GM19328 (cell line): ENCODE measurements around the gene PLD1.
"Not testable (repeated sequence)": the region's sequence is repeated elsewhere in the genome, so short reads cannot be mapped to it uniquely, and the experiment has no call there.

ENCODE experiments used
- ATAC-seq: cut with Tn5 transposase; IDR thresholded peaks from one replicate; pipeline ENCODE4 v1.9.1; 2021; ENCODE audit warnings: mild to moderate bottlenecking, moderate library complexity; ENCODE audit not compliant: unreplicated experiment

PLD1 gene

GRCh38 chr3:171821044-171821443 is 10.8 kb upstream of the PLD1 start:
- ATAC-seq, result no peak

DNA sequence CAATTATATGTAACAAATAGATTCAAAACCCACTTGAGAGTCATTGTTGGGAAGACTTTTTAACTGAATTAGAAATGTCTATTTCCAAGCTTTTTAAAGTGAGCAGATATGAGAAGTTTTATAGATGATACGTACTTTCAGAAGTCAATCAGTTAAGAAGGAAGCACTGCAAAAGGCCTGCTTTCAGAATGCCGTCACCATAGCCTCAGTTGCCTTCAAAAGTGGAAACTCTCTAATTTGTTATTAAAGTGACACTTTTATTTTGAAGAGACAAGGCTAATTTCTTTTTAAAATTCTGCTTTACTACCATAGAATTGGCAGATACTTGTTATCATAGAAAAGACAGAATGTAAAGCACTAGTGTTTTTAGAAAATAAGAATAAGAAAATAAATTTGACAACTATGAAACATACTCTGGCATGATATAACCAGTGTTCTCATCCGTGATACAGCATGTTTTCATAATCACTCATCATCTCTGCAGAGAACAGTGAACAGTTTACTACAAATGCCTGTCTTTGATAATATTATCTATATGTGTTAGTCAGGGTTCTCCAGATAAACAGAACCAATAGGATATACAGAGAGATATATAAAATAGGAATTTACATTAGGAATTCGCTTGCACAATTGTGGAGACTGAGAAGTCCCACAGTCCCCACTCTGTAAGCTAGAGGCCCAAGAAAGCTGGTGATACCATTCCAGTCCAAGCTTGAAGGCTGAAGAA is 7.0 kb upstream of the PLD1 start:
- ATAC-seq, result no peak

- no peak for ATAC-seq
These were observed 5.8 kb upstream of the PLD1 start for GRCh38 chr3:171815973-171816595.

DNA sequence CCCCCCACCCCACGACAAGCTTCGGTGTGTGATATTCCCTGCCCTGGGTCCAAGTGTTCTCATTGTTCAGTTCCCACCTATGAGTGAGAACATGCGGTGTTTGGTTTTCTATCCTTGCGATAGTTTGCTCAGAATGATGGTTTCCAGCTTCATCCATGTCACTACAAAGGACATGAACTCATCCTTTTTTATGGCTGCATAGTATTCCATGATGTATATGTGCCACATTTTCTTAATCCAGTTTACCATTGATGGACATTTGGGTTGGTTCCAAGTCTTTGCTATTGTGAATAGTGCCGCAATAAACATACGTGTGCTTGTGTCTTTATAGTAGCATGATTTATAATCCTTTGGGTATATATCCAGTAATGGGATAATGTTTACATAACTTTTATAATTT is 4.4 kb upstream of the PLD1 start:
- not testable (repeated sequence) for ATAC-seq

DNA sequence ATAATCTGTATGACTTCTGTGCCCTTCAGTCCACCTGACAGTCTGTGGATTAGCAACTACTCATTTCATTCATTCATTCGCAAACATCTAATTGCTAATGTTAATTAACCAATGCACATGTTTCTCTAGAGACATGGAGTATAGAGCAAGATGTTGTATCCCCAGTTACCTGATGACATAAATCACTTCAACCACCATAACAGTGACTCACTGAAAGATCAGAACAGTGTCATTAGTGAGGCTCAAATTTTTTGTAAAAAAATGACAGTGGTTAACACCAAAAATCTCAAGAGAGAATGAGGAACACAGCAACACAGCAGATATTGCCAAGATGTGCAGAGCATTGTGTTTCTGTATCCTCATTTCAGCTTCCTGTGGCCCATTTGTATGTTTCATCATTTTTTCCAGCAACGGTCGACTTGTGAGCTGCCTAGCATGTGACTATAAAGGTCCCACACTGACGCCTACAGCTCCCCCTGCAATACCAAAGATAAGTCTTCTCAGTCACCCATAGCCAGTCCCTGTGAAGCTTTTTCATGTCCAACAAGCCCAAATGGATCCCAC is 3.7 kb upstream of the PLD1 start:
- no peak for ATAC-seq

DNA sequence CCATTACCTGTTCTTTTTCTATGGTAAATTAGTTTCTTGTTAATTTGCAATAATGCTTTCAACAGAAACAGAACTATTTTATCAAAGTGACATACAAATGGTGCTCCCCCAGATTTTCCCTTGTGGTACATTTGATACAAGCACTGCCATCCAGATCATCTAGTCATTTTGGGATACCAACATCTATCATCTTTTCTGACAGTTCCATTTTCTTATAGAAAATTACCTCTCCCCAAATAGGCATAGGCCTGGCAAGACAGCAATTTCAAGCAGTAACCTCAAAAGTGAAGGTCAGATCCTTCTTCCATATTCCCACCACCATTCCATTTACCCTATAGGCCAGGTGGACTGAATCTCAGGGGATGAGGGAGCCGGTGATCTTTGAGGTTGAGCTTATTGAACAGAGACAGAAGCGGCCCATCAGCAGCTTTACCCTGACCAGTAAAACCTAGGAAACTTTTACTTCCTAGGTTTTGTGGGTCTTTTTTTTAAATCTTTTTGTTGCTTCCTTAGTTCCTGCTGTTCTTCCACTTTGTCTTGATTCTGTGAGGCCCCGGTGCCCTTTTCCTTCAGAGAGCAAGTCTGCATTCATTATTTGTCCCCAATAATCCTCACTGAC is 3.1 kb upstream of the PLD1 start:
- no peak for ATAC-seq

GRCh38 chr3:171812811-171813210 is 2.5 kb upstream of the PLD1 start:
- ATAC-seq, result no peak

DNA sequence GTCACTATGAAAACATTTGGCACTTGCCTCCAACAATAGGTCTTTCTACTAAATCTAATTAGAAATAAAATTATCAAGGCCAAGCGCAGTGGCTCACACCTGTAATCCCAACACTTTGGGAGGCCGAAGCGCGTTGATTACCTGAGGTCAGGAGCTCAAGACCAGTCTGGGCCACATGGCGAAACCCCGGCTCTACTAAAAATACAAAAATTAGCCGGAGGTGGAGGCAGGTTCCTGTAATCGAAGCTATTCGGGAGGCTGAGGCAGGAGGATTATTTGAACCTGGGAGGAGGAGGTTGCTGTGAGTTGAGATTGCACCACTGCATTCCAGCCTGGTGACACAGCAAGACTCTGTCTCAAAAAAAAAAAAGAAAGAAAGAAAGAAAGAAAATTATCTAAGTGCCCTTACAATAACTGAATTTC is 1.6 kb upstream of the PLD1 start:
- no peak for ATAC-seq

- ATAC-seq, result no peak
These were observed 1.1 kb upstream of the PLD1 start for GRCh38 chr3:171811295-171811912.

DNA sequence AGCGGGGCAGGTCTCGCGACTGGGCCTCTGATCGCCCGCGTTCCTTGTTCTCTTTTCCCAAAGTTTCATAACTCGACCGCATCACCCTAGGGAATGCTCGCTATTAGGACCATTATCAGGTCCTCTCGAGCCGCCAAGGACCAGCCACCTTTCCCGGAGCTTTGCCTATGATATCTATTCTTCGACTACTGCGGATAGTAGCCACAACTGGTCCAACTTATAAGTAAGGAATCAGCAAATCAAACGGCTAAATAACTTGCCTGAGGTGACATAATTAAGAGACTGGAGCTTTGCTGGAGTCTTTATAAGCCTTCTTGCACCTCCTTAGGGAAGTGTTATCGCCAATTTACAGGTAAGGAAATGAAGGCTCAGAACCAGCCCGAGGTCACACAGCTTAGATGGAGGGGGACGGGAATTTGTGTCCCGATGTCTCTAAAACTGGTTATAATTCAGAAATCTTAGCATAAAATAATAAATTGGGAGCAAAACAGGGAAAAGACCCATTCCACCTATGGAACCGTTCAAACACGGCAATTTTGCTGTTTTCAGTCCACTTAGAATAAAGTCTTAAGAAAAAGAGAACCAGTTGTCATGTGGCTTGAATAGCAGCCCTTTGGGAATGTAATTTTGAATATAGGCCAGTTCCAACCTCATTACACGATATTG is 479 bp upstream of the PLD1 start:
- ATAC-seq, result no peak

GRCh38 chr3:171809611-171809860 is 747 bp downstream of the PLD1 start:
- ATAC-seq, result peak; percentile 30

- ATAC-seq, result no peak
These were observed 2.5 kb downstream of the PLD1 start for GRCh38 chr3:171807806-171808205.

DNA sequence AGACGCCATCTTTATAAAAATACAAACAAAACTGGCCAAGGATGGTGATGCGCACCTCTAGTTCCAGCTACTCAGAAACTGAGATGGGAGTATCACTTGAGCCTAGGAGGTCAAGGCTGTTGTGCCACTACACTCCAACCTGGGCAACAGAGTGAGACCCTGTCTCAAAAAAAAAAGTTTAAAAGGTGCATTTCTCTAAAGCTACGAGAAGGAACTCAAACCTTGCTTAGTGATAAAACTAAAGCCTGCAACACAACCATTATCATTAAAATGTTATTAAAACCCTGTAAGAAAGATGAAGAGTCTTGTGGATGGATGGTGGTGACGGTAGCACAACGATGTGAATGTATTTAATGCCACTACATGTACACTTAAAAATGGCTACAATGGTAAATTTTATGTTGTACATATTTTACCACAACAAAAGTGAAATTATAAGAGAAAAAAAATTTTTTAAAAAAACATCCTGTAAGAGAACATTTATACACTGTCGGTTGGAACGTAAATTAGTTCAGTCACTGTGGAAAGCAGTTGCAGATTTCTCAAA is 3.1 kb downstream of the PLD1 start:
- no peak for ATAC-seq

- no peak for ATAC-seq
These were observed 3.8 kb downstream of the PLD1 start for GRCh38 chr3:171806200-171807128.

GRCh38 chr3:171805687-171806086 is 4.6 kb downstream of the PLD1 start:
- no peak for ATAC-seq

DNA sequence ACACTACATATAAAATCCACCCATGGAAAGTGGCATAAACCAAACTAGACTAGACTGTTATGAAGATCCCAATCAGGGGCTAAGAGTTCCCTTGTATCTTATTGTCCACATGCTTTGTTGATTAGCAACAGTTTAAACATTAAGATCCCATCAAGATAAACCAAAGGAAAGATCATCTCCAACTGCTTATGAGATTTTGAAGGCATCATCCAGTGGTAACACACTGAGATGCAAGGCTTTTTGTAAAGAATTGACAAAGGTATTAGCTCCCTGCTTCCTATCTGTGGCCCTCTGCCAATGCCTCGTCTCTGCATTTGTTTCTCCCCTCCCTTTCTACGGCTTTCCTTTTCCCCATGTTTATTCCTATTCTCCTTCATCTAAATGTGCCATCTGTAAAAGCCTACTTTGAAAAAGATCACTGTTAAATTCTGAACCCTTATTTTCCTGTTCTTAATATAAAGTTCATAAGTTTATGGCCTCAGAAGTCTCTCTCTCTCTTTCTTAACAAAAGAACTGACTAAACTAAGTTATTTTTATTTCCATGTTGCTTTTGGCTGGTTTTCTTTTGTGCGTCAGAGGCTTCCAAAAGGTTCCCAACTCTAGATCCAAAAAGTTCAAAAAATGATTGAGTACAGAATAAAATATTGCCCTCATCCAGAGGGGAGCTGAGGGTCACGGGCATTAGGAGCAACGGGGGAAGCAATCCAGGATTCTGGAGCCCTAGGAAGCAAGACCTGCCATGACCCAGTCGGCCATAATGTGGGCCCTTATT is 5.5 kb downstream of the PLD1 start:
- no peak for ATAC-seq

DNA sequence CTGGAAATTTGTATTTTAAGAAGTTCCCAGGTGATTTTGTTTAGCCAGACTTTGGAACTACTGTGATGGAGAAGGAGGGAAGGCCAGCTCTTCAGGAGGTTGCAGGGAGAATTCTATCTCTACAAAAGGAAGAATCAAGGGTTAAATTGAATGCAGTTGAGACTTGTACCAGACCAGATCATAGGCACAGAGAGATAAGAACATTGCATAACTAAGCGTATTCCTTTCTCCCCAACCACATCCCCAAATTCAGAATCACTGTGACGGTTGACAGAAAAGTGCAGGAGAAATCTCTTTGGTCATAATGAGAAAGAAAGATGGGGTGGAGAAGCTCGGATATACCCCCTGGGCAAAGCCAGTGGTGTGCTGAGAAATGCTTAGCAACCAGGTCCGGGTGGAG is 7.2 kb downstream of the PLD1 start:
- ATAC-seq, result no peak

DNA sequence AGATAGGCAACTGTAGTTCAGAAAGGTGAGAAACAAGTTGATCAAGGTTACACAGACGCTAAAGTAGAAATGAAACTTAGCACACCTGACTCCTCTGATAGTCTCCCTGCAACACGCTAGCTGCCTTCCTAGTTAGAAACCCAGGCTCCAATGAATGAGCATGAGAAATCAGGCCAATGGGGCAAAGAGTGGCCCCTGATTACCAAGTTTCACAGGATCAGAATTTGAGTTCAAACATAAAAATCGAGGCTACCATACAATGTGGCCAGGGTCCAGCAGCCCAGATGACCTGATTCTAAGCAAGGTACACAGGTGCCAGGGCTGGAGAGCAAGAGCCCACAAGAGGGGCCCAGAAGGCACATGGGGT is 7.7 kb downstream of the PLD1 start:
- no peak for ATAC-seq
